ENCODE data around the gene PRRX2. TPM values are rescaled to one million over a fixed set of nuclear protein-coding genes. Genes with fewer than 3 reads are reported as not detected.
A peak's percentile ranks its signal among the peaks of the same experiment; 100 is the strongest.
"Not testable (repeated sequence)": the region's sequence is repeated elsewhere in the genome, so short reads cannot be mapped to it uniquely, and the experiment has no call there.

The PRRX2 gene
- total RNA-seq, 1 experiment from 2014 or later = not detected

DNA sequence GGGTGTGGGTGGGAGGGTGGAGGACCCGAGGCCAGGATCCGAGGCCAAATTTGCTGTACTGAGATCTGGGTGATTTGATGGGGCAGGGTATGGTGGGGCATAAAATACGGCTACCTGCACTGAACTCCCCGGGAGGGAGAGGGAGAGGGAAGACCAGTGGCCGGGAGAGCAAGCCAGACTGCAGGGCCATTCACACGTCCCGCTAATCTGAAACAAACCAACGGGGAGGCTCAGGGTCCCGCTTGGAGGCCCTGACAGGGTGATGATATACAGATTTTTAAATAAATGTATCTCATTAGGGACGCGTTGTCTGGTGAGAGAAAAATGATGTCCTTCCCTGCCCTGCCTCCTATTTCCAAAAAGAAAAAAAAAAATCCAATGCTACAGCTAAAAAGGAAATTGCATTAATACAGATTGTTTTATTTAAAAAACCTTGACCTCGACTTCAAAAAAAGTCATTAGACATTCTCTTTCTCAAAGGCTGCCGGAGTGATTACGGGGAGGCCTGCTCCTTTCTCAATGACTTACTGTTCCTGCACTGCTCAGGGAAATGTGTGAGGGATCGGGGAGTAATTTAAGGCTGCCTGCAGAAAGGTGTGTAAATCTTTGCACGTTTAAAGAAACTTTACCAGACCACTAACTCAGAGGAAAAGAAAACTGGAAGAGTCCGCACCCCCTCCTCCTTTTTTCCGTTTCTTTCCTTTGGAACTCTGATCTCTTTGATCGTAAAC is 11.5 kb upstream of the PRRX2 start:
- no peak for DNase-seq (ENCODE audit: low read depth)

DNA sequence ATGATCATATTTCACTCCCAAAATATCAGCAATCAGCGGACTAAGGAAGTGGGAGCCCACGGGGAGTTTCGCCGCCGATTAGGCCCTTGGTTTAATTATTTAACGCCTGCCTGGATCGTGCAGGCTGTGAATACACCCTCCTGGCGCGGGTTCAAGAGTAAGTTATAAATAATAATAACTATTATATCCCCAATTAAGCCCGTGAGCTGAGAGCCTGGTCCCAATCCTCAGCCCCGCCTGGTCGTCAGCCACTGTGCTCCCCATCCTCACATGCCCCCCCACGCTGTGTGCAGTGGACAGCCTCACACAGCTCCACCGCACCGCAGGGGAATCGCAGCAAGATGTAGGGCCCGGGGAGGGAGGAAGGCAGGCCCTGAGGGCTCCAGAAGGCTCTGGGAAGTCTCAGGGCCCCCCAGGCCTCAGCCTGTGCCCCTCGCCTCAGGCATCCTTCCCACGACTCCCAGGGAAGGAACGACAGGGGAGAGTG is 10.8 kb upstream of the PRRX2 start:
- DNase-seq (ENCODE audit: low read depth) = no peak

DNA sequence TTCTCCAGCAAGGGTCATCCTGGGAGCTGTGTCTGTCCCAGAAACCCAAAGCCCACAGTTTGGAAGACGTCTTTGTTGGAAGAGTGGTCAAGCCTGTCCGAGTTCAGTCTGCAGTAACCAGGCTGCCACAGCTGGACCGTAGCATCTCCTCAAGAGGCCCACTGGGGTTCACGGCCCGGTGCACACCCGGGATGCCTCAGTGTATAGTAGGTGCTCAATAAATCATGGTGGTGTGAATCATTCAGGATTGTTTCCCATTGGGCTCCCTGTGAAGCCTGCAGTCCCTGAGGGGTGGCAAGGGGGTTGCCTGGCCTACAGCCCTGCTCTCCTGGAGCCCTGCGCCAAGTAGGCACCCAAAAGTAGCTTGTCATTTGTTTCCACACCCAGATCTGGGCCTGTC is 10.3 kb upstream of the PRRX2 start:
- DNase-seq (ENCODE audit: low read depth) = no peak

DNA sequence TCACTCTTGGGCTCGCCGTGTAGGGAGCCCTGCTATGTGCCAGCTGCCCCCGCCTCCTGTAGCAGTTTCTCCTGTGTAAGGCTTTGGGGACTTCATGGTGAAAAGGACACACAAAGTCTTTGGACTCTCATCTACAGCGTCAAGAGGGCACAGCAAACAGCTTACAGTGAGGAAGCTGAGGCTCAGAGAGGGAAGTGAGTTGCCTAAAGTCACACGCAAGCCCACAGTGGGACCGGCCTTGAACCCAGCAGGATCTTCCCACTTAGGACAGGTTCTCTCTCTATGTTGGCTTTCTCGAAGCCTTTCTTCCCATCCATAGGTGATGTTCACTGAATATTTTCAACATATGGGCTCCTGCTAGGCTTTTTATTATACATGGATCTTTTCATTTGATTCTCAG is 9.8 kb upstream of the PRRX2 start:
- DNase-seq (ENCODE audit: low read depth) = no peak

DNA sequence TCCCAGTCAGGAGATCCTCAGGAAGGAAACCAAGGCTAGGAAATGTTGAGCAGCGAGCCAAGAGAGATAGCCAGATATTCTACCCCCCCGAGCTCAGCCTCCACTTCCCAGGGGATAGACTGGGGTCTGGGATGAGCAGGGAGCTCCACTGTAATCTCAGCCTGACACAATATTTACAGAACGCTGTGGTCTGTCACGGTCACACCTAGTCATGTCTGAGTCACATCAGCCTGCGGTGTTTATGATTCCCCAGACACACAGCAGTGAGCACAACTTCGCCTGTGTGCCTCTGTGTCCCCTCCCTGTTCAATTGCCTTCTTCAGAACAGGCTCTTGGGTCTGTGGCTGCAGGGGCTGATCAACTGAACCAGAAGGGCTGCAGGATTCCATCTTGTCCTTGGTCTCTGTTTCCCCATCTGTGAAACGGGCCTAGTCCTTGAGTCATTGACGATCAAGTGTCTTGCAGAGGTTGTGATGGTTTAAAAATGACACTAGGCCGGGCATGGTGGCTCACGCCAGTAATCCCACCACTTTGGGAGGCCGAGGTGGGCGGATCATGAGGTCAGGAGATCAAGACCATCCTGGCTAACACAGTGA is 8.6 kb upstream of the PRRX2 start:
- DNase-seq (ENCODE audit: low read depth) = peak; percentile 73

DNA sequence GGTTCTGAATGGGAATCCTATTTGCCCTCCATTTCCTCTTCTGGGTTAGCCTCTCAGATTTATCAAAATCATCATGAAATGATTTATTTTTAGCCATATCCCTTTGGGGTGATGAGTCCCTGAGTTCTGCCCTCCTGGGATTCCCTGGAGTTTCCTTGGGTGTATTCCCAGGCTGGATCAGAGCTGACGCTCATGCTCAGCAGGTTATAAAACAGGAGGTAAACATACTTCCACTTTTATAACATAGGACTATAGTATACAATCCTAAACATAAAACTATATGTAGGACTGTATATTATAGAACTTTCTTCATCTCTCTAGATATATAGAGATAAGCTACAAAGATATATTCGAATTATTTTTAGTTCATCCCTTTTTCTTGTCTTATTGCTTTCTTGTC is 4.4 kb upstream of the PRRX2 start:
- DNase-seq (ENCODE audit: low read depth) = no peak

DNA sequence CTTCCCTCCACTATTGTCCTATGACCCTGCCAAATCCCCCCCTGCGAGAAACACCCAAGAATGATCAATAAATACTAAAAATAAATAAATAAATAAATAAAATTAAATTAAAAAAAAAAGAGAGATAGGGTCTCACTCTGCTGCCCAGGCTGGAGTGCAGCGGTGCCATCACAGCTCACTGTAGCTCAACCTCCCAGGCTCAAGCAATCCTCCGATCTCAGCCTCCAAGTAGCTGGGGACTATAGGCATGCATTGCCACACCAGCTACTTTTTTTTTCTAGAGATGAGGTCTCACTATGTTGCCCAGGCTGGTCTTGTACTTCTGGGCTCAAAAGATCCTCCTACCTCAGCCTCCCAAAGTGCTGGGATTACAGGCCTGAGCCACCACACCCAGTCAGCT is 3.2 kb upstream of the PRRX2 start:
- DNase-seq (ENCODE audit: low read depth) = not testable (repeated sequence)

DNA sequence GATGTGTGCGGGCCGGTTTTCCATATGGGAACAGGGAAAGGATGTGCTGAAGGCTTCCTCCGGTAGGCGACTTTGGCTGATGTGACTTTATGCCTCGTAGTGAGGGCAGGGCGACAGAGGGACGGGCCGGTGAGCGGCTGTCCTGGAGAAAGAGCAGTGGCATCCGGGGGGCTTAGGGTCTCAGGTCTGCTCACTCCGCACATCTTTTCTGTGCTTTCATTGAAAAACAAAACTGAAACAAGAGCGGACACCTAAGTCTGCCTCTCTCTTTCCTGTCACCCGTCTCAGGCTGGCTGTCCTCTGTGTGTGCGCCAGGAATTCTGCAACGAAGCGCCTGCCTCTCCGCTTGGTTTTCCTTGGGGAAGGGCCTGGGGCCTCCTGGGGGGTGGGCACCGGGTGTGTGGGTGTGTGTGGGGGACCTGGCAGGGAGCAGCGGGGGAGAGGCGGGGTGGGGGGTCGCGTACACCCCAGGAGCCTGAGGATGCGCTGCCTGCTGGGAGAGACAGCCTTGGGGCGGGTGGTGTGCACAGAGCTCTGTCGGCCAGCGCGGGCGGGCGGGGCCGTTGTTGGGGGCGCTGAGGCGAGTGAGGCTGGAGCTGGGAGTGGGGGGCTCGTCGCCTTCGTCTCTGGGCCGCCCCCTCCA is 580 bp upstream of the PRRX2 start:
- no peak for DNase-seq (ENCODE audit: low read depth)

DNA sequence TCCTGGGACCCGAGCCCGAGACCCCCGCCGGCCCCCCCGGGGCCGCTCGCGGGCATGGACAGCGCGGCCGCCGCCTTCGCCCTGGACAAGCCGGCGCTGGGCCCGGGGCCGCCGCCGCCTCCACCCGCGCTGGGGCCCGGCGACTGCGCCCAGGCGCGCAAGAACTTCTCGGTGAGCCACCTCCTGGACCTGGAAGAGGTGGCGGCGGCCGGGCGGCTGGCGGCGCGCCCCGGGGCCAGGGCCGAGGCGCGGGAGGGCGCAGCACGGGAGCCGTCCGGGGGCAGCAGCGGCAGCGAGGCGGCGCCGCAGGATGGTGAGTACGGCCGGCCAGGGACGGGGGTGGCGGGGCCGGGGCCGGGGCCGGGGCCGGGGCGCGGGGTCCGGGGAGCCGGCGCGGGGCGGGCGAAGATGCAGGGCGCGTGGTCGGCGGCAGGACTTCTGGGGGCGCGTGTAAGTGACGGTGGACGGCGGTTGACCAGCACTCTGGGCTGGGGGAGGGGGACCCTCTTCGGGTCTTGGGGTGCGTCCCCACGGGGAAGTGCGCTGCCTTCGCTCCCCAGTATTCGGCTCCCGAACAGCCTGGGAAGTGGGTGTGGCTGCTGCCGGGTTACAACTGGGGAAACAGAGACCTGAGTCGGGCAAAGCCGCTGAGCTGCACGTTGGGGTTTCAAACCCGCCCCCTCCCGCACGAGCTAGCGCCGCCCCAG is 520 bp downstream of the PRRX2 start:
- DNase-seq (ENCODE audit: low read depth) = no peak

DNA sequence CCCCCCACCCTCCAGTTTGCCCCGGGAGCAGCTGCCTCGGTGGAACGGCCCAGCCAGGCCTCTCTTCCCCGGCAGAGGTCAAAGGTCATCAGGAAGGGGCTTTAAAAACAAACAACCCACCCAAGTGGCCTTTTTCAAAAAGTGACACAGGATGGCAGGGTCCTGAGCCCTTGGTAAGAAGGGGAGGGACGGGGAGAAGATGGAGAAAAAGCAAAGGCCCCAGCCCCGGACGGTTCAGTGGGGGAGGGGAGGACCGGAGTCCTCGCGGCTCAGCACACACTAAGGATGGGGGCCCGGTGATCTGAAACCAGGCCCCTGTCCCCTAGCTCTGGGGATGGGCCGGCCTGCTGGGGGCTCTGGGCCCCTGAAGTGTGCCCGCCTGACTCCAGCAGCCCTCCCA is 1.1 kb downstream of the PRRX2 start:
- DNase-seq (ENCODE audit: low read depth) = no peak

DNA sequence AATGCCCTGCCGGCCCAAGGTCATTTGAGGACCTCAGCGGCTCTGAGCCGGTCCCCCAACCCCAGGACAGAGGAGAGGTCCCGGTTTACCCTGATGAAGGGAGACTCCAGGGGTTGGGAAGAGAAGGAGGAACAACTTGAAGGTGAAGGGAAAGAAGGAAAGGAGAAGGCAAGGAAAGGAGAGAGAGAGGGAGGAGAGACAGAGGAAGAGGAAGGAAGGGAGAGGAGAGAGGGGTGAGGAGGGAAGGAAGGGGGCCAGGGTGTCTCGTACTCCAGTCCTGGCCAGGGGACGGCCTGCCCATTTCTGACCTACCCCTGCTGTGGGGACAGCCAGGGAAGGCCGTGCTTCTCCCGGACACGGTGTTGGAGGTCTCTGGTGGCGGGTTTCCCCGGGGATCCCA is 1.9 kb downstream of the PRRX2 start:
- no peak for DNase-seq (ENCODE audit: low read depth)

DNA sequence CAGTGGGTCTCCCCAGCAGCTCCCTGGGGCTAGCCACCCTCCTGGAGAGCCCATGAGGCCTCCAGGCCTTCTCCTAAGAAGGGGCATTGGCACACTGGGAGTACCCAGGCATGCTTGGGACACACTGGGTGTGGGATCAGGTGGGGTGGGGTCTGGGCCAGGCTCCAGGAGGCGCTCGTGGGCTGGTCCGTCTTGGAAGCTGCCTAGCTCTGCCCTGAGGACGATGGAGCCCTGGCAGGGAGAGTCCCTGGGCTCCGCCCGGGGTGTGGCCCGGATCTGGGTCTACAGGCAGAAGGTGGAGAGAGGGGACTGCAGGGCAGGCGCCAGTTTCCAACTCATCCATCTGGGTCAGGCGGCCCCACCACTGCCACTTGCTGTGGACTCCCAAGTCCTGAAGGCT is 2.4 kb downstream of the PRRX2 start:
- no peak for DNase-seq (ENCODE audit: low read depth)

DNA sequence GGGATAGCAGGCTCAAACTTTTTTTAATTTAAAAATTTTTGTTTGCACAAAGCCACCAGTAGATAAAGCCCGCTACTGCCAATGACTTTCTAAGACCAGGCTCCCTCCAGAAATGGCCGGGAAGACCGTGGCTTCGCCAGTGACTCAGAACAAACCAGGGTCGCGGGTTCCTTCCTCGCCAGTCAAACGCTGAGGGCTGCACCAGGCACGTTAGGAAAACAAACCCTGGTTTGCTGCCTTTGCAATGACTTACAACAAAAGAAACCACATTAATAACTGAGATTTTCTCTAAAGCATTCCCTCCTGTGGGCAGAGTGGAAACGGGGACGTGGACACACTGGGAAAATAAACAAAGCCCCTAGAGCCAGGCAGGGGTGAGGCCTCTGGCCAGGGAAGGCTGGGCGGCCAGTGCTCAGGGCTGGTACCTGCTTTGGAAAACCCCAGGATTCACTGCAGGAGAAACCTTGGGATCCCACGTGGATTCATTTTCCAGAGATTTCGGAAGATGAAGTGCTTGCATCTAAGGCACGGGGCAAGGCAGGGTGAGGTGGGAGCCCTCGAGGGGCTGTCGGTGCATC is 3.8 kb downstream of the PRRX2 start:
- DNase-seq (ENCODE audit: low read depth) = peak; percentile 41

DNA sequence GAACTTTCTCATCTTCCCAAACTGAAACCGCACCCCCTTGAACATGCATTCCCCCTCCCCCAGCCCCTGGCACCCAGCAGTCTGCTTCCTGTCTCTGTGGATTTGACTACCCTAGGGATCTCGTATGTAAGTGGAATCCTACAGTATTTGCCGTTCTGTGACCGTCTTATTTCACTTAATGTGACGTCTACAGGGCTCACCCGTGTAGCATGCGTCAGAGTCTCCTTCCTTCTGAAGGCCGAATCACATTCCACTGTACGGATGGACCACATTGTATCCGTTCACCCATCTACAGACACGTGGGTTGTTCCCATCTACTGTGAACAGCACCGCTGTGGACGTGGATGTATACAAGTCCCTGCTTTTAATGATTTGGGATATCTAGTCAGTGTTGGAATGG is 4.5 kb downstream of the PRRX2 start:
- DNase-seq (ENCODE audit: low read depth) = no peak

DNA sequence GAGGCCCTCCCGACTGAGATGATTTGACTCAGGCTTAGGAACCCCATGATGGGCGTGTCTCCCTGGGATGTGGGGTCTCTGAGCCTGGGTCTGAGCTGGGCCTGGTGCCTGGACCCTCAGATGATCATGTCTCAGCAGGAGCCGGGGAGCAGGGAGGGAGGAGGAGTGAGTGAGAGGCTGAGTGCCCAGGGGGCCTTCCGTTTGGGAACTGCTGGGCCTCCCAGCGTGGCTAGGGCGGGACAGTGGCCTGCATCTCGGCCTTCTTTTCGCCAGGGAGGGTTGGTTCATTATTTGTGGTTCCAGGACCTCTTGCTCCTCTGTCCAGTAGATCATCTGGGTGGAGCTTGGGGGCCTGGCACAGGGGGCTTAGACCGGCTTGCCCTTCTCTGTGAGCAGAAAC is 5.6 kb downstream of the PRRX2 start:
- no peak for DNase-seq (ENCODE audit: low read depth)

DNA sequence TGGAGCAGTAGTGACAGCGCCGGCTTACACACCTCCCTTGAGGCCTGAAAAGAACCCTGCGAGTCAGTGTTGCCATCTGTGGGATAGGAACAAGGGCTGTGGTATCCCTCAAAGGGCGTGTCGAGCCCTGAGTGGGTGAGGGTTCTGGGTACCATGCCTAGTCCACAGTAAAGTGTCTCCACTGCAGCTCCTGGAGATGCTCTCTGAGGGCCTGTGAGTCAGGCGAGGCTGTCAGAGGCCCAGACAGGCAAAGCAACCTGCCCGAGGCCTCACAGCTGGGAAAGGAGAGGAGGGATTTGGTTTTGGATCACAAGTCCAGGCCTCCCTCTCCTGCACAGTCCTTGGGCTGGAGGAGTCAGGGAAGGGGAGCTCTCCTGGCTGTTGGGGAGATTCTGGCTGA is 6.1 kb downstream of the PRRX2 start:
- no peak for DNase-seq (ENCODE audit: low read depth)

DNA sequence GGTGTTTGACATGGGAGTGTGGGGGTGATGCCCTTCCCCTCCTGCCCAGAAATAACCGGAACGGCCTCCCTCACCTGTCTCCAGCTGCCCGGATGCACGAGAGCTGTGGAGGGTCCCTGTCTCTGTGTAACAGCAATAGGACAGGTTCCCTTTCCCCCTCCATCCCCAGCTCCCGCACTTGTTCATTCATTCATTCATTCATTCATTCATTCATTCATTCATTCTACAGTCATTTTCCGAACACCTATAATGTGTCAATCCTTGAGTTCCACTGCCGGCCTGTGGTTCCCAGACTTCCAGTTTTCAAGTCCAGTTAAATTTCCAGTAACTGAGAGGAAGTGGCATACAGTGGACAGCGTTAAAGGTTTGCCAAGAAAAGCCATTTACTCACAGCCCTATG is 7.3 kb downstream of the PRRX2 start:
- no peak for DNase-seq (ENCODE audit: low read depth)

DNA sequence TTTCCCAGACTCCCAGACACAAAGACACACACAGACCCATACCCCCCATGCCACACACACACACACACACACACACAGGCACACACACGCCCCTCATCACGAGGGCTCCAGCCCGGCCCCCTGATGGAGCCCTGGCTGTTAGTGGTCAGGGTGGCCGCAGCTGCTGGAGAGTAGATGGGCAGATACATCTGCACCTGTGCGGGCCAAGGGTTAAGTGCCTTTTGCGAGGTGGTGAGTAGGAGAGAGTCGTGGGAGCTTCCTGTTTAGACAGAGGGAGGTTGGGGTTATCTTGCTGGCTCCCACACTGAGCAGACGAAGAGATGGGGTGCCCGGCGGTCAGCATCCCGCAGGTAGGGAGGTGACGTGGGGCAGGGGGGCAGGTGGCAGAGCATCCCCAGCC is 8.2 kb downstream of the PRRX2 start:
- DNase-seq (ENCODE audit: low read depth) = no peak

DNA sequence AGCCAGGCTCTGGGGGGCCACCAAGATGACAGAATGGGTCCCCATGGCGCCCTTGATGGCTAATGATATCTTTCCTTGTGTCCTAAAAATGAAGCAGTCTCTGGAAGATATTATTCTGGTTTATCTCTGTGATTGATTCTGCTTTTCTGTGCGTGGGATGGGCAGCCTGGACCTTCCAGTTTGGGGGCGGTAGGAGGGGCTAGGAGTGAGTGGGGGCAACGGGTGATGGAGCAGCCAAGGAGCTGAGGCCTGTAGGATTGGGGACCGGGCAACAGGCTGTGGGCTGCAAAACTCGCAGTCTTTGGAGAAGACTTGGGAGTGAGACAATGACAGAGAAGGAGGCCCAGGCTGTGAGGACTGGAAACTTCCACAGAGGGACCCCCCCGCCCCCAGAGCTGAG is 8.8 kb downstream of the PRRX2 start:
- DNase-seq (ENCODE audit: low read depth) = no peak

DNA sequence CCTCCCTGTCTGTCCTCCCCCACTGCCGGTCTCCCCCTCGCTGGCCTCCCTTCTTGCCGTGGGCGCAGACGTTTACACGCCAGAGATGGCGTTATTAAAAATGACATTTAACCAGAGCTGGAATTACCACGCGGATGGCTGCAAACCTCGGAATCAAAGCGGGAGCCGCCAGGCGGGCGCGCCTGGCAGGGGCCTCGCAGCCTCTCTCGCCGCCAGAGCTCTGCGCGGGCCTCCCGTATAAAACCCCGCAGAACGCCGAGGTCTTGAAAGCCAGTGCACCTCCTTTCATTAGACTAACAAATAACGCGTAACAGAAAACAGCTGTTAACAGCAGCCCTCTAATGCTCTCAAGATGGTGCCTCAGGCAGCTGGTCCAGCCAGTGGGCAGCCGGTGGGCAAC is 10.2 kb downstream of the PRRX2 start:
- DNase-seq (ENCODE audit: low read depth) = no peak

DNA sequence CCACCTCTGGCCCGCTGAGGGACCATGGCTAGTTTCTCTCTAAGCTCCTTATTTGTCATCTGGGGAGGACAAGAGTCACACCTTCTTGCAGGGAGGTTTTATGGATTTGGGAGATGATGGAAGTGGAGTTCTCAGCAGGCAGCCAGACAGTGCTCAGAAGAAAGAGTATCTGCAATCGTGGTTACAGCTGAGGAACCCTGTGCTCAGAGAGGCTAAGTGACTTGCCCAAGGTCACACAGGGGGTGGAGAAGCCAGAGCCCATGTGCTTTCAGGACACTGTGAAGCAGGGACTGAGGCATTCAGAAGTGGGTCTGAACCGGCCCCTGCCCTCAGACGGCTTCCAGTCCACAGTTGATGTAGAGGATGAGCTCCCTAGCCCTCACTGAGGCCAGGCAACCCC is 10.8 kb downstream of the PRRX2 start:
- DNase-seq (ENCODE audit: low read depth) = no peak

DNA sequence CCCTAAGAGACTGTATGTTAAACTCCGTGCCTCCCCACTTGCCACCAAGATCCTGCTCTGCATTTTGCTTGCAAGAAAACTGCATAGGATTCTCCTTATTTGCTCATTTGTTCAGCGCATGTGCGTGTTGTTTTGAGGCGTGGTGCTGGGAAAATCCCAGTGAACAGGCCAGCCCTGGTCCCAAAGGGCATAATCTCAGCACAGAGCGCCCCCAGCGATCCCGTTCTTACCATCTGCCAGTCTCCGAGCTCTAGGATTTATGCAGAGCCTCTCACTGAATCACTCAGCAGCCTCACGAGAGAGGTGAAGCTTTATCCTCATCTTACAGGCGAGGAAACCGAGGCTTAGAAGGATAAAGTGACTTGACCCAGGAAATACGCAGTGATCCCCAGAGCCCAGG is 11.5 kb downstream of the PRRX2 start:
- no peak for DNase-seq (ENCODE audit: low read depth)

Data from LHCN-M2 (cell line).